C4-2B (cell line): ENCODE results near the gene CFTR.
A peak's percentile ranks its signal among the peaks of the same experiment; 100 is the strongest.

Experiments used
- ZFX ChIP-seq: fragments of 450-650 bp; IDR thresholded peaks from 2 replicates; pipeline ENCODE4 v1.6.1; 2017
- TF ChIP-seq, protein P1 (sequence below): fragments of 450-650 bp; conservative IDR thresholded peaks from 2 replicates; pipeline ENCODE4 v1.5.1; 2017; ENCODE audit warnings: mild to moderate bottlenecking

DNA sequence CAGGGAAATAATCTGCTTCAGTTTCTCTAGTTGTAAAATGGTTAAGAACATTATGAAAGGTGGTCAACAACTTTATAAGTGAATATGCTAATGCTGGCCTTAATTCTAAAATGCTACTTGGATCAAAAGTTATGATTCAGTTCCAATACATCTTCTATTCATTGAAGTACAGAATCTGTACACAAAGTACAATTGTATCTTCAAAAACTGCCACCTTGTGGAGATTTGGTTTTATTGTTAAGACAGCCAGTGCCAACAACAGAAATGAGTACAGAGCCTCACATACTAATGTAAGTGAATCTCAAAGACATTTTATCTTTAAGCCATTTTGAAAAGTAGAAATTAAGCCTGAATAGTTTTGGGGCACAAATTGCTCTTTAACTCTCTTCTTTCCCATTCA, 194.0 kb downstream of the CFTR start:
- TF ChIP-seq, protein P1, sequence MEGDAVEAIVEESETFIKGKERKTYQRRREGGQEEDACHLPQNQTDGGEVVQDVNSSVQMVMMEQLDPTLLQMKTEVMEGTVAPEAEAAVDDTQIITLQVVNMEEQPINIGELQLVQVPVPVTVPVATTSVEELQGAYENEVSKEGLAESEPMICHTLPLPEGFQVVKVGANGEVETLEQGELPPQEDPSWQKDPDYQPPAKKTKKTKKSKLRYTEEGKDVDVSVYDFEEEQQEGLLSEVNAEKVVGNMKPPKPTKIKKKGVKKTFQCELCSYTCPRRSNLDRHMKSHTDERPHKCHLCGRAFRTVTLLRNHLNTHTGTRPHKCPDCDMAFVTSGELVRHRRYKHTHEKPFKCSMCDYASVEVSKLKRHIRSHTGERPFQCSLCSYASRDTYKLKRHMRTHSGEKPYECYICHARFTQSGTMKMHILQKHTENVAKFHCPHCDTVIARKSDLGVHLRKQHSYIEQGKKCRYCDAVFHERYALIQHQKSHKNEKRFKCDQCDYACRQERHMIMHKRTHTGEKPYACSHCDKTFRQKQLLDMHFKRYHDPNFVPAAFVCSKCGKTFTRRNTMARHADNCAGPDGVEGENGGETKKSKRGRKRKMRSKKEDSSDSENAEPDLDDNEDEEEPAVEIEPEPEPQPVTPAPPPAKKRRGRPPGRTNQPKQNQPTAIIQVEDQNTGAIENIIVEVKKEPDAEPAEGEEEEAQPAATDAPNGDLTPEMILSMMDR: peak; percentile 70
- TF ChIP-seq ZFX: no peak
